ENCODE measurements around the gene KIAA1614.
"Not testable (repeated sequence)": the region's sequence is repeated elsewhere in the genome, so short reads cannot be mapped to it uniquely, and the experiment has no call there.

DNA sequence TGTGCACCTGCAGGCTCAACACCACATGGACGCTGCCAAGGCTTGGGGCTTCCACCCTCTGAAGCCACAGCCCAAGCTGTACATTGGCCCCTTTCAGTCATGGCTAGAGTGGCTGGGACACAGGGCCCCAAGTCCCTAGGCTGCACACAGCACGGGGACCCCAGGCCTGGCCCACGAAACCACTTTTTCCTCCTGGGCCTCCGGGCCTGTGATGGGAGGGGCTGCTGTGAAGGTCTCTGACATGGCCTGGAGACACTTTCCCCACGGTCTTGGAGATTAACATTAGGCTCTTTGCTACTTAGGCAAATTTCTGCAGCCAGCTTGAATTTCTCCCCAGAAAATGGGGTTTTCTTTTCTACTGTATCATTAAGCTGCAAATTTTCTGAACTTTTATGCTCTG, 46.9 kb downstream of the KIAA1614 start:
- TF ChIP-seq, protein P1, sequence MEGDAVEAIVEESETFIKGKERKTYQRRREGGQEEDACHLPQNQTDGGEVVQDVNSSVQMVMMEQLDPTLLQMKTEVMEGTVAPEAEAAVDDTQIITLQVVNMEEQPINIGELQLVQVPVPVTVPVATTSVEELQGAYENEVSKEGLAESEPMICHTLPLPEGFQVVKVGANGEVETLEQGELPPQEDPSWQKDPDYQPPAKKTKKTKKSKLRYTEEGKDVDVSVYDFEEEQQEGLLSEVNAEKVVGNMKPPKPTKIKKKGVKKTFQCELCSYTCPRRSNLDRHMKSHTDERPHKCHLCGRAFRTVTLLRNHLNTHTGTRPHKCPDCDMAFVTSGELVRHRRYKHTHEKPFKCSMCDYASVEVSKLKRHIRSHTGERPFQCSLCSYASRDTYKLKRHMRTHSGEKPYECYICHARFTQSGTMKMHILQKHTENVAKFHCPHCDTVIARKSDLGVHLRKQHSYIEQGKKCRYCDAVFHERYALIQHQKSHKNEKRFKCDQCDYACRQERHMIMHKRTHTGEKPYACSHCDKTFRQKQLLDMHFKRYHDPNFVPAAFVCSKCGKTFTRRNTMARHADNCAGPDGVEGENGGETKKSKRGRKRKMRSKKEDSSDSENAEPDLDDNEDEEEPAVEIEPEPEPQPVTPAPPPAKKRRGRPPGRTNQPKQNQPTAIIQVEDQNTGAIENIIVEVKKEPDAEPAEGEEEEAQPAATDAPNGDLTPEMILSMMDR (IDR thresholded peaks at IDR 0.05): not testable (repeated sequence)
- not testable (repeated sequence) for TF ChIP-seq POLR2A, EP300 (IDR thresholded peaks at IDR 0.05)
